Body of pancreas (tissue), 4 donors: ENCODE data around the gene OTUD4.

Experiments
- POLR2A ChIP-seq, 3 donors: fragments of 450-650 bp; IDR thresholded peaks; one replicate each; pipeline ENCODE4 v1.6.1; 2016; ENCODE audit warnings: antibody characterized with exemption in 3 of 3, mild to moderate bottlenecking in 2 of 3
- TF ChIP-seq, protein P1 (sequence below), 7 experiments: fragments of 450-650 bp in 4 of 7; fragments of 200-600 bp in 3 of 7; sonication (generic) in 3 of 7; IDR thresholded peaks; one replicate each; pipeline ENCODE4 v1.5.1; 2016 to 2019; ENCODE audit warnings: antibody characterized with exemption in 7 of 7

DNA sequence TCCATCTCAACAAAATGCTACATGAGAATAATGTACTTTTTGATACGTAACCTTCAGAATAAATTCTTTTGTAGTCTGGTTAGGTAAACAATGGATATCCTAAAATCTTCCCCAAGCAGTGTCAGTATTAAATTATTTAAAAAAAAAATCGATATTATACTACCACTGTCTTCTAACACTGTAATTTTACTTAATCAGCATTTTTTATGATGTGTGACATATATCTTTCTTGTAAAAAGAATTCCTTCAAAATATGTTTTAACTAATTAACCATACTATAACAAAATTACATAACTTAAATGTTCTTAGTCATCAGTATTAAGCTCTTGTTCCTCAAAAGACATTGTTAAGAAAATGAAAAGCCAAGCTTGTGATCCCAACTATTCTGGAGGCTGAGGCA is 12.5 kb downstream of the OTUD4 start:
- TF ChIP-seq, protein P1, sequence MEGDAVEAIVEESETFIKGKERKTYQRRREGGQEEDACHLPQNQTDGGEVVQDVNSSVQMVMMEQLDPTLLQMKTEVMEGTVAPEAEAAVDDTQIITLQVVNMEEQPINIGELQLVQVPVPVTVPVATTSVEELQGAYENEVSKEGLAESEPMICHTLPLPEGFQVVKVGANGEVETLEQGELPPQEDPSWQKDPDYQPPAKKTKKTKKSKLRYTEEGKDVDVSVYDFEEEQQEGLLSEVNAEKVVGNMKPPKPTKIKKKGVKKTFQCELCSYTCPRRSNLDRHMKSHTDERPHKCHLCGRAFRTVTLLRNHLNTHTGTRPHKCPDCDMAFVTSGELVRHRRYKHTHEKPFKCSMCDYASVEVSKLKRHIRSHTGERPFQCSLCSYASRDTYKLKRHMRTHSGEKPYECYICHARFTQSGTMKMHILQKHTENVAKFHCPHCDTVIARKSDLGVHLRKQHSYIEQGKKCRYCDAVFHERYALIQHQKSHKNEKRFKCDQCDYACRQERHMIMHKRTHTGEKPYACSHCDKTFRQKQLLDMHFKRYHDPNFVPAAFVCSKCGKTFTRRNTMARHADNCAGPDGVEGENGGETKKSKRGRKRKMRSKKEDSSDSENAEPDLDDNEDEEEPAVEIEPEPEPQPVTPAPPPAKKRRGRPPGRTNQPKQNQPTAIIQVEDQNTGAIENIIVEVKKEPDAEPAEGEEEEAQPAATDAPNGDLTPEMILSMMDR (IDR thresholded peaks at IDR 0.05) = no peak
- TF ChIP-seq POLR2A (IDR thresholded peaks at IDR 0.05) = no peak
